Measurements from ENCODE around the gene CD248. TPM values are rescaled to one million over a fixed set of nuclear protein-coding genes. Genes with fewer than 3 reads are reported as not detected.
A peak's percentile ranks its signal among the peaks of the same experiment; 100 is the strongest.

Gene CD248
- total RNA-seq, 1 experiment from 2014 or later = 0.15 TPM

GRCh38 chr11:66349084-66349386 lies 32.2 kb upstream of the CD248 start:
- DNase-seq (ENCODE audit: low read depth, low spot score) = no peak
- BruUV-seq (replicated peaks) = no TSS peak
- Histone ChIP-seq H3K9me3 (ENCODE audit: control insufficient read depth, insufficient read depth, low read depth, low read length) (no peaks in the 10 kb centered on the region), H3K4me1 (ENCODE audit: control insufficient read depth, insufficient read depth, low read length) (peaks cover 18% of the 10 kb centered on the region), H3K27me3 (ENCODE audit: control insufficient read depth, insufficient read depth, low read length) (no peaks in the 10 kb centered on the region), H3K36me3 (ENCODE audit: control insufficient read depth, insufficient read depth, low read length) (peaks cover 3% of the 10 kb centered on the region; the same call in 1 of the 2 replicates), H3K4me3 (ENCODE audit: low read depth in 2 of 2, low read length in 2 of 2) (no peak overlapping the region), H3K27ac (ENCODE audit: low read length) (no peak overlapping the region)
- ChIA-PET POLR2A (no interaction called here), CTCF (no interaction called here)
- intact Hi-C loops (cut with micrococcal nuclease; ENCODE audit: unreplicated experiment) (no loop called here), in situ Hi-C loops (cut with HindIII; ENCODE audit: low pct_unique_long_range_greater_than_20kb, low sequenced_read_pairs) (no loop called here)
- no peak for TF ChIP-seq REST (IDR thresholded peaks at IDR 0.05; ENCODE audit: insufficient read depth in 1 of 2, low read depth in 2 of 2, low read length in 1 of 2)
- TF ChIP-seq TCF7L2 (IDR thresholded peaks at IDR 0.05; ENCODE audit: low read depth, low read length) = no peak
- TF ChIP-seq SIN3A (IDR thresholded peaks at IDR 0.05; ENCODE audit: borderline replicate concordance, insufficient read depth, low read depth, low read length) = no peak
- ATAC-seq = no peak

- BruUV-seq (replicated peaks) = no TSS peak
- intact Hi-C loops (cut with micrococcal nuclease; ENCODE audit: unreplicated experiment) (no loop called here), in situ Hi-C loops (cut with HindIII; ENCODE audit: low pct_unique_long_range_greater_than_20kb, low sequenced_read_pairs) (no loop called here)
- Histone ChIP-seq H3K27ac (ENCODE audit: low read length) (peak within 1 kb of the TSS; percentile 79), H3K4me1 (ENCODE audit: control insufficient read depth, insufficient read depth, low read length) (peaks cover 24% of the 10 kb centered on the region), H3K9me3 (ENCODE audit: control insufficient read depth, insufficient read depth, low read depth, low read length) (no peaks in the 10 kb centered on the region), H3K27me3 (ENCODE audit: control insufficient read depth, insufficient read depth, low read length) (no peaks in the 10 kb centered on the region), H3K4me3 (ENCODE audit: low read depth in 2 of 2, low read length in 2 of 2) (peak within 1 kb of the TSS; percentile 71 to 91), H3K36me3 (ENCODE audit: control insufficient read depth, insufficient read depth, low read length) (peaks cover 3% of the 10 kb centered on the region; the same call in 1 of the 2 replicates)
- CTCF ChIA-PET = interaction anchor here (1.0 to 1.8 kb wide), 2 partner anchors 35 to 36 kb away, joined by 4 to 5 read pairs; no protein-coding TSS in a partner anchor
- TF ChIP-seq CTCF (IDR thresholded peaks at IDR 0.05) = no peak
- TF ChIP-seq POLR2AphosphoS5 (IDR thresholded peaks at IDR 0.05; ENCODE audit: low read depth, low read length) = peak; percentile 68; the same call in 1 of the 2 replicates
- TF ChIP-seq SIN3A (IDR thresholded peaks at IDR 0.05; ENCODE audit: borderline replicate concordance, insufficient read depth, low read depth, low read length) = peak; percentile 50; the same call in 1 of the 2 replicates
- TF ChIP-seq TCF7L2 (IDR thresholded peaks at IDR 0.05; ENCODE audit: low read depth, low read length) = 0 out of 2 replicates have a peak, but pooled peaks have one; percentile 22
- TF ChIP-seq REST (IDR thresholded peaks at IDR 0.05; ENCODE audit: insufficient read depth in 1 of 2, low read depth in 2 of 2, low read length in 1 of 2) = peak in 1 of 2 experiments; percentile 52; a peak in 1 of 4 replicates
- peak; percentile 99 for DNase-seq (ENCODE audit: low read depth, low spot score)
- peak; percentile 77 for ATAC-seq
- POLR2A ChIA-PET = no interaction called here
Observed at GRCh38 chr11:66347425-66348276, 30.8 kb upstream of the CD248 start, which contains the start of gene B4GAT1. TSS of gene B4GAT1 (minus strand) at chr11:66347629. CDS start at chr11:66347545, 84 bp downstream.

Measured in Panc1 (cell line).